ENCODE measurements around the gene CFAP100. TPM values are rescaled to one million over a fixed set of nuclear protein-coding genes. Genes with fewer than 3 reads are reported as not detected.

CFAP100 gene
- total RNA-seq, 3 donors from 2014 or later = not detected

- no peak for DNase-seq
- no peak for TF ChIP-seq CTCF (IDR thresholded peaks at IDR 0.05)
- no peaks in the 10 kb centered on the region for H3K4me1 ChIP-seq (ENCODE audit: low read depth)
Measured at GRCh38 chr3:126448893-126449180, 54.1 kb downstream of the CFAP100 start.

GRCh38 chr3:126449621-126450051 is 54.9 kb downstream of the CFAP100 start:
- no peaks in the 10 kb centered on the region for H3K36me3 ChIP-seq (ENCODE audit: low read depth)
- ATAC-seq (peak; percentile 45), DNase-seq (no peak)
- H3K4me1 ChIP-seq (ENCODE audit: low read depth) = no peaks in the 10 kb centered on the region
- intact Hi-C loops (cut with DNase I, micrococcal nuclease) = no loop called here
- no peak overlapping the region for H3K4me3 ChIP-seq
- TF ChIP-seq CTCF (IDR thresholded peaks at IDR 0.05) = no peak
- H3K9me3 ChIP-seq = no peaks in the 10 kb centered on the region

More at GRCh38 chr3:126448893-126449180, 54.1 kb downstream of the CFAP100 start:
- Histone ChIP-seq H3K9me3 (no peaks in the 10 kb centered on the region), H3K4me3 (no peak overlapping the region), H3K36me3 (ENCODE audit: low read depth) (no peaks in the 10 kb centered on the region)
- ATAC-seq = no peak
- intact Hi-C loops (cut with DNase I, micrococcal nuclease) = no loop called here

GRCh38 chr3:126450219-126450618 is 55.5 kb downstream of the CFAP100 start:
- ATAC-seq (no peak), DNase-seq (no peak)
- Histone ChIP-seq H3K4me3 (no peak overlapping the region), H3K9me3 (no peaks in the 10 kb centered on the region), H3K4me1 (ENCODE audit: low read depth) (no peaks in the 10 kb centered on the region), H3K36me3 (ENCODE audit: low read depth) (no peaks in the 10 kb centered on the region)
- intact Hi-C loops (cut with DNase I, micrococcal nuclease) = no loop called here
- no peak for TF ChIP-seq CTCF (IDR thresholded peaks at IDR 0.05)

GRCh38 chr3:126450744-126451143 is 56.0 kb downstream of the CFAP100 start:
- H3K4me1 ChIP-seq (ENCODE audit: low read depth) = no peaks in the 10 kb centered on the region
- H3K36me3 ChIP-seq (ENCODE audit: low read depth) = no peaks in the 10 kb centered on the region
- no peak for TF ChIP-seq CTCF (IDR thresholded peaks at IDR 0.05)
- no peak for ATAC-seq
- no peak for DNase-seq
- H3K9me3 ChIP-seq = no peaks in the 10 kb centered on the region
- no peak overlapping the region for H3K4me3 ChIP-seq
- intact Hi-C loops (cut with DNase I, micrococcal nuclease) = no loop called here

GRCh38 chr3:126451511-126451910 is 56.8 kb downstream of the CFAP100 start:
- no peak for TF ChIP-seq CTCF (IDR thresholded peaks at IDR 0.05)
- no peaks in the 10 kb centered on the region for H3K36me3 ChIP-seq (ENCODE audit: low read depth)
- no peak for DNase-seq
- intact Hi-C loops (cut with DNase I, micrococcal nuclease) = no loop called here
- H3K4me1 ChIP-seq (ENCODE audit: low read depth) = no peaks in the 10 kb centered on the region
- H3K4me3 ChIP-seq = no peak overlapping the region
- ATAC-seq = no peak
- H3K9me3 ChIP-seq = no peaks in the 10 kb centered on the region

- ATAC-seq = no peak
- intact Hi-C loops (cut with DNase I, micrococcal nuclease) = no loop called here
- no peaks in the 10 kb centered on the region for H3K4me1 ChIP-seq (ENCODE audit: low read depth)
- no peak for TF ChIP-seq CTCF (IDR thresholded peaks at IDR 0.05)
- no peak overlapping the region for H3K4me3 ChIP-seq
- no peak for DNase-seq
- H3K36me3 ChIP-seq (ENCODE audit: low read depth) = no peaks in the 10 kb centered on the region
- H3K9me3 ChIP-seq = no peaks in the 10 kb centered on the region
Measured at GRCh38 chr3:126452213-126452612, 57.5 kb downstream of the CFAP100 start.

Data from mucosa of descending colon (tissue), 3 donors.